ENCODE results near the gene MINPP1.

DNA sequence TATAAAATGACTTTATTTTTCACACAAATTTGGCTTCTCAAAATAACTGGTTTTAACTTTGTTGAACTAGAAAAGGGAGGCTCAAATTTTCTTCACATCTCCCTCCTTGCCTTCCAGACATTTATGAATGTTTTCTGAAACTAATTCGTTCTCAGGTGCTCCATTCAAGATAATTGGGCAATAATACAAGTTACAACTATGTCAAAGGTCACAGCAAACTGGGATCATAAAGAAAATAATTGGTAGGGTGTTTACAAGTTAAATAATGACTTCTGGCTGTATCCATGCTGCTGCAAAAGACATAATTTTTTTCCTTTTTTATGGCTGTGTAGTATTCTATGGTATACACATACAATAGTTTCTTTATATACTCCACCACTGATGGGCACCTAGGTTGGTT lies 75.3 kb downstream of the MINPP1 start:
- TF ChIP-seq, protein P1, sequence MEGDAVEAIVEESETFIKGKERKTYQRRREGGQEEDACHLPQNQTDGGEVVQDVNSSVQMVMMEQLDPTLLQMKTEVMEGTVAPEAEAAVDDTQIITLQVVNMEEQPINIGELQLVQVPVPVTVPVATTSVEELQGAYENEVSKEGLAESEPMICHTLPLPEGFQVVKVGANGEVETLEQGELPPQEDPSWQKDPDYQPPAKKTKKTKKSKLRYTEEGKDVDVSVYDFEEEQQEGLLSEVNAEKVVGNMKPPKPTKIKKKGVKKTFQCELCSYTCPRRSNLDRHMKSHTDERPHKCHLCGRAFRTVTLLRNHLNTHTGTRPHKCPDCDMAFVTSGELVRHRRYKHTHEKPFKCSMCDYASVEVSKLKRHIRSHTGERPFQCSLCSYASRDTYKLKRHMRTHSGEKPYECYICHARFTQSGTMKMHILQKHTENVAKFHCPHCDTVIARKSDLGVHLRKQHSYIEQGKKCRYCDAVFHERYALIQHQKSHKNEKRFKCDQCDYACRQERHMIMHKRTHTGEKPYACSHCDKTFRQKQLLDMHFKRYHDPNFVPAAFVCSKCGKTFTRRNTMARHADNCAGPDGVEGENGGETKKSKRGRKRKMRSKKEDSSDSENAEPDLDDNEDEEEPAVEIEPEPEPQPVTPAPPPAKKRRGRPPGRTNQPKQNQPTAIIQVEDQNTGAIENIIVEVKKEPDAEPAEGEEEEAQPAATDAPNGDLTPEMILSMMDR (IDR thresholded peaks at IDR 0.05) = no peak
- no peak for TF ChIP-seq JUN (CRISPR knock-in tag; IDR thresholded peaks at IDR 0.05)
- TF ChIP-seq, protein P2, sequence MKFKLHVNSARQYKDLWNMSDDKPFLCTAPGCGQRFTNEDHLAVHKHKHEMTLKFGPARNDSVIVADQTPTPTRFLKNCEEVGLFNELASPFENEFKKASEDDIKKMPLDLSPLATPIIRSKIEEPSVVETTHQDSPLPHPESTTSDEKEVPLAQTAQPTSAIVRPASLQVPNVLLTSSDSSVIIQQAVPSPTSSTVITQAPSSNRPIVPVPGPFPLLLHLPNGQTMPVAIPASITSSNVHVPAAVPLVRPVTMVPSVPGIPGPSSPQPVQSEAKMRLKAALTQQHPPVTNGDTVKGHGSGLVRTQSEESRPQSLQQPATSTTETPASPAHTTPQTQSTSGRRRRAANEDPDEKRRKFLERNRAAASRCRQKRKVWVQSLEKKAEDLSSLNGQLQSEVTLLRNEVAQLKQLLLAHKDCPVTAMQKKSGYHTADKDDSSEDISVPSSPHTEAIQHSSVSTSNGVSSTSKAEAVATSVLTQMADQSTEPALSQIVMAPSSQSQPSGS (CRISPR knock-in tag; IDR thresholded peaks at IDR 0.05; ENCODE audit: borderline replicate concordance, low read depth) = no peak

All from WTC11 (cell line).